Caco-2 (cell line): ENCODE measurements around the gene IP6K3. TPM values are rescaled to one million over a fixed set of nuclear protein-coding genes. Genes with fewer than 3 reads are reported as not detected.

ENCODE experiments used
- BruUV-seq: library from RNA; stranded (reverse); fragments of 400-500 nt; replicated peaks from 2 replicates; lab custom pipeline; 2021; lab: Mats Ljungman, UMichigan
- CTCF ChIA-PET: fragments of 300-600 bp; sonication (Branson Sonifier 250); formaldehyde crosslinking; loops from one replicate; lab custom pipeline; 2022; ENCODE audit warnings: antibody characterized with exemption; lab: Charles Lee
- POLR2A ChIA-PET: fragments of 300-600 bp; sonication (Branson Sonifier 250); formaldehyde crosslinking; loops from one replicate; lab custom pipeline; 2022; ENCODE audit warnings: antibody characterized with exemption; lab: Charles Lee
- DNase-seq, 2 experiments: peaks; one replicate each; pipeline versions ENCODE4 v3.0.0 to v3.0.0-alpha.2; 2020 to 2022
- H3K27me3 ChIP-seq: replicated peaks from 2 replicates; pipeline ENCODE4 v1.6.0; 2011; ENCODE audit warnings: low read length; ENCODE audit not compliant: control insufficient read depth, insufficient read depth
- H3K36me3 ChIP-seq: 2 replicates; pipeline ENCODE4 v1.5.1; 2011; ENCODE audit warnings: low read length; ENCODE audit not compliant: control insufficient read depth, insufficient read depth
- H3K4me1 ChIP-seq: fragments of 250-450 bp; sonication (Bioruptor Pico); 2 replicates; pipeline ENCODE4 v1.5.1; 2020; ENCODE audit warnings: mild to moderate bottlenecking
- H3K4me3 ChIP-seq: 2 replicates; pipeline ENCODE4 v1.5.1; 2011; ENCODE audit warnings: low read depth, mild to moderate bottlenecking, control low read depth, low read length
- H3K9me3 ChIP-seq: fragments of 250-450 bp; sonication (Bioruptor Pico); 2 replicates; pipeline ENCODE4 v1.5.1; 2020; ENCODE audit warnings: mild to moderate bottlenecking, moderate library complexity
- H3K27ac Mint-ChIP-seq: one replicate; pipeline ENCODE4 v1.8.0; 2022; ENCODE audit warnings: mixed read lengths; ENCODE audit not compliant: unreplicated experiment
- H3K27me3 Mint-ChIP-seq: one replicate; pipeline ENCODE4 v1.8.0; 2022; ENCODE audit warnings: mixed read lengths; ENCODE audit not compliant: insufficient read depth, unreplicated experiment
- H3K36me3 Mint-ChIP-seq: one replicate; pipeline ENCODE4 v1.8.0; 2022; ENCODE audit warnings: mild to moderate bottlenecking, mixed read lengths; ENCODE audit not compliant: insufficient read depth, unreplicated experiment
- H3K4me1 Mint-ChIP-seq: one replicate; pipeline ENCODE4 v1.8.0; 2022; ENCODE audit warnings: low read depth, mixed read lengths; ENCODE audit not compliant: unreplicated experiment
- H3K4me3 Mint-ChIP-seq: one replicate; pipeline ENCODE4 v1.8.0; 2022; ENCODE audit warnings: mild to moderate bottlenecking, moderate library complexity, mixed read lengths; ENCODE audit not compliant: unreplicated experiment
- H3K9me3 Mint-ChIP-seq: one replicate; pipeline ENCODE4 v1.8.0; 2022; ENCODE audit warnings: mixed read lengths; ENCODE audit not compliant: unreplicated experiment
- CTCF ChIP-seq, 2 experiments: fragments of 200-600 bp in 1 of 2; IDR thresholded peaks; 1 replicate in 1 of 2; 2 replicates in 1 of 2; pipeline versions ENCODE4 v1.5.1 to v1.8.0; 2011 to 2022; ENCODE audit warnings: antibody characterized with exemption in 1 of 2, control low read depth in 1 of 2, inconsistent platforms in 1 of 2, low read depth in 1 of 2, low read length in 1 of 2, mild to moderate bottlenecking in 1 of 2, moderate library complexity in 1 of 2; ENCODE audit not compliant: insufficient read depth in 1 of 2, severe bottlenecking in 1 of 2, unreplicated experiment in 1 of 2
- intact Hi-C: fragments of 100-400 bp; cut with micrococcal nuclease; formaldehyde crosslinking; loops from one replicate; pipeline ENCODE4 v1.10.0; 2022; ENCODE audit not compliant: unreplicated experiment
- total RNA-seq: library from RNA; stranded (reverse); gene quantifications from 2 replicates; pipeline ENCODE4 v1.2.3, GENCODE V29; 2022

Gene IP6K3
- total RNA-seq, 1 experiment from 2014 or later = 0.45 TPM

DNA sequence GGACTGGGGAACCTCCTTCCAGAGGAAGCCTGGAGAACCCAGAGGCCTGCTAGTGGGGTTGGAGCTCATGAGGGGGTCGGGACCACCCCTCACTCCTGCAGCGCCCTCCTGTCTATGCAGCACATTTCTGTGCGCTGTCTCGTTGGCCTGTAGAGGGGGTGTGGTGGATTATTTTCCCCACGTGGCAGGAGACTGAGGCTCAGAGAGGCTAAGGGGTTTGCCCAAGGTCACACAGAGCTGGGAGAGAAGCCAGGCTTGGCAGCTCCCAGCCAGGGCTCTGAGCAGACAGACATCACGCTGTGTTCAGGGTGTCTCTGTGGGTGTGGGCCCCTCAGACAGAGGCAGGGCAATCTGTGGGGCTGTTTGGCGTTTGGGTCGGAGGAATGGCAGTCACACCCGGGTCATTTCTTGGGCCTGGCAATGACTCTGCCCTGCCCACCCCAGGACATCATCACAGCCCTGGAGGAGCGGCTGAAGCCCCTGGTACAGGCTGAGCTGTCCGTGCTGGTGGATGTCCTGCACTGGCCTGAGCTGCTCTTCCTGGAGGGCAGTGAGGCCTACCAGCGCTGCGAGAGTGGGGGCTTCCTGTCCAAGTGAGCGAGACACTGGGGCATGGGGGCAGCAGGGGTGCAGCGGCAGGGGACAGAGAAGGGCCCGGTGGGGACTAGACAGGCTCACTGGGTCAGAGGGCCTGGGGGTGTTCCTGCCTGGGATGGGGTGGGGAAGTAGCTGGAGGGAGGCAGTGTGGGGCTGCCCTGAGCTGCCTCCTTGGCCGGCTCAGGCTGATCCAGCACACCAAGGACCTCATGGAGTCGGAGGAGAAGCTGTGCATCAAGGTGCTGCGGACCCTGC, 62.9 kb downstream of the IP6K3 start:
- DNase-seq = no peak

DNA sequence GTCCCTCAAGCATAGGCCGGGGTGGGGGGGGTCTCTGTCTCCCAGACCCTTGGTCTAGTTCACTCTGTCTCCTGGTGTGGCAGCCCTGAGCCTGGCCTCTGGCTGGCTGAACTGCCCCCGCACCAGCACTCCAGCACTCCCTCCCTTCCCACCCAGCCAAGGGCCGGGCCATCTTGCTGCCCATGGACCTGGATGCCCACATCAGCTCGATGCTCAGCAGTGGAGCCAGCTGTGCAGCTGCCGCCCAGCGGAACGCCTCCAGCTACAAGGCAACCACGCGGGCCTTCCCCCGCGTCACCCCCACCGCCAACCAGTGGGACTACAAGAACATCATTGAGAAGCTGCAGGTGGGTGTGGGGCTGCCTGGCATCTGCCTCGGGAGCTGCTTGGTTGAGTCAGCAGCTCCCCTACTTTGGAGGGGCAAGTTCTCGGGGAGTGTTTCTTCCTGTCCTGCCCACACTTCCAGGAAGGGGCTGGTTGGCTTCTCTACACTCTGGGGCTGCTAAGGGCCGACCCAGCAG, 63.6 kb downstream of the IP6K3 start:
- Histone ChIP-seq H3K27me3 (no peaks in the 10 kb centered on the region), H3K36me3 (peaks cover 5% of the 10 kb centered on the region), H3K4me1 (no peaks in the 10 kb centered on the region), H3K4me3 (no peak overlapping the region), H3K9me3 (no peaks in the 10 kb centered on the region)
- Mint-ChIP-seq H3K27me3 (no peaks in the 10 kb centered on the region), H3K36me3 (peaks cover 24% of the 10 kb centered on the region), H3K27ac (no peak overlapping the region), H3K4me3 (no peak overlapping the region), H3K9me3 (no peaks in the 10 kb centered on the region), H3K4me1 (no peaks in the 10 kb centered on the region)
- no peak for DNase-seq
- intact Hi-C loops = no loop called here
- no TSS peak for BruUV-seq
- ChIA-PET POLR2A (no interaction called here), CTCF (no interaction called here)
- no peak for TF ChIP-seq CTCF (IDR thresholded peaks at IDR 0.05; ENCODE audit: insufficient read depth in 1 of 2, low read depth in 1 of 2, low read length in 1 of 2, severe bottlenecking in 1 of 2, unreplicated experiment in 1 of 2)

More for the DNA sequence above, 62.9 kb downstream of the IP6K3 start:
- H3K27me3 ChIP-seq = no peaks in the 10 kb centered on the region
- no peak overlapping the region for H3K4me3 ChIP-seq
- intact Hi-C loops = no loop called here
- Mint-ChIP-seq H3K36me3 (peaks cover 29% of the 10 kb centered on the region), H3K27me3 (no peaks in the 10 kb centered on the region), H3K4me1 (no peaks in the 10 kb centered on the region), H3K9me3 (no peaks in the 10 kb centered on the region), H3K4me3 (no peak overlapping the region), H3K27ac (no peak overlapping the region)
- H3K9me3 ChIP-seq = no peaks in the 10 kb centered on the region
- POLR2A ChIA-PET = no interaction called here
- no peak for TF ChIP-seq CTCF (IDR thresholded peaks at IDR 0.05; ENCODE audit: insufficient read depth in 1 of 2, low read depth in 1 of 2, low read length in 1 of 2, severe bottlenecking in 1 of 2, unreplicated experiment in 1 of 2)
- H3K4me1 ChIP-seq = no peaks in the 10 kb centered on the region
- CTCF ChIA-PET = interaction anchor here (0.6 kb wide), 1 partner anchor 100 kb away, joined by 3 read pairs; no protein-coding TSS in a partner anchor
- H3K36me3 ChIP-seq = peaks cover 3% of the 10 kb centered on the region; the same call in 1 of the 2 replicates
- BruUV-seq = no TSS peak

DNA sequence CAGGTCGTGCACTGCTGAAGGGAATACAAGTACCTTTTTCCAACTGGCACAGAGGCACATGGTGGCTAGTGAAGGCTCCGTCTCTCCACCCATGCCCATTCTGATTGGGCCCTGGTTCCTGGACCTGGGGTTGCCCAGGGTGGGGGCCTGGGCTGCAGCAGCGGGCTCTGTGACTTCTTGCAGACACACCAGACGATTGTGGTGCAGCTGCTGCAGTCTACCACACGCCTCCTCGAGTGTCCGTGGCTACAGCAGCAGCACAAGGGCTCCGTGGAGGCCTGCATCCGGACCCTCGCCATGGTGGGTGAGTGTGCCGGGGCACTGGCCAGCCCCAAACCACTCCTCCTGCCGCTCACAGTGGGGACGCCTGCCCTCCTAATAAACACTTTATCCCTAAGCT, 64.4 kb downstream of the IP6K3 start:
- Mint-ChIP-seq H3K36me3 (peaks cover 24% of the 10 kb centered on the region), H3K27ac (no peak overlapping the region)
- CTCF ChIA-PET = no interaction called here

More for the DNA sequence above, 64.4 kb downstream of the IP6K3 start:
- no peak for DNase-seq
- no peaks in the 10 kb centered on the region for H3K9me3 ChIP-seq
- Mint-ChIP-seq H3K4me1 (no peaks in the 10 kb centered on the region), H3K9me3 (no peaks in the 10 kb centered on the region), H3K4me3 (no peak overlapping the region), H3K27me3 (no peaks in the 10 kb centered on the region)
- H3K27me3 ChIP-seq = no peaks in the 10 kb centered on the region
- POLR2A ChIA-PET = no interaction called here
- no peak overlapping the region for H3K4me3 ChIP-seq
- no peak for TF ChIP-seq CTCF (IDR thresholded peaks at IDR 0.05; ENCODE audit: insufficient read depth in 1 of 2, low read depth in 1 of 2, low read length in 1 of 2, severe bottlenecking in 1 of 2, unreplicated experiment in 1 of 2)
- peaks cover 7% of the 10 kb centered on the region for H3K36me3 ChIP-seq
- H3K4me1 ChIP-seq = no peaks in the 10 kb centered on the region
- BruUV-seq = no TSS peak
- intact Hi-C loops = no loop called here
